HUES64 (cell line): Measurements from ENCODE around the gene ARID5B.
A peak's percentile ranks its signal among the peaks of the same experiment; 100 is the strongest.

Experiments
- H3K27ac ChIP-seq: 2 replicates; pipeline ENCODE4 v1.7.0; 2013; ENCODE audit warnings: low read depth, low read length, inconsistent platforms
- H3K27me3 ChIP-seq: 2 replicates; pipeline ENCODE4 v1.6.1; 2013; ENCODE audit warnings: mild to moderate bottlenecking, low read length; ENCODE audit not compliant: insufficient read depth
- H3K36me3 ChIP-seq: 2 replicates; pipeline ENCODE4 v1.6.1; 2013; ENCODE audit warnings: mild to moderate bottlenecking, low read length; ENCODE audit not compliant: insufficient read depth
- H3K4me1 ChIP-seq: 2 replicates; pipeline ENCODE4 v1.6.1; 2013; ENCODE audit warnings: mild to moderate bottlenecking, low read length, moderate library complexity; ENCODE audit not compliant: insufficient read depth
- H3K4me3 ChIP-seq: 2 replicates; pipeline ENCODE4 v1.5.1; 2013; ENCODE audit warnings: mild to moderate bottlenecking, low read length, moderate library complexity
- H3K9ac ChIP-seq: 2 replicates; pipeline ENCODE4 v1.6.1; 2013; ENCODE audit warnings: mild to moderate bottlenecking, low read depth, low read length
- H3K9me3 ChIP-seq: 2 replicates; pipeline ENCODE4 v1.6.1; 2013; ENCODE audit warnings: low read depth, low read length; ENCODE audit not compliant: insufficient read depth
- WGBS: fragments of 150-250, 120-280 bp; methylation state at CpG from one replicate; pipeline ENCODE4 v1.1.7; 2013; ENCODE audit warnings: missing lambda C conversion rate; 5-methylcytosine and 5-hydroxymethylcytosine counted together

ARID5B gene

GRCh38 chr10:62048919-62049623 is 147.6 kb downstream of the ARID5B start:
- H3K27me3 ChIP-seq, result peaks cover 11% of the 10 kb centered on the region; the same call in 1 of the 2 replicates
- no peaks in the 10 kb centered on the region for H3K9me3 ChIP-seq
- H3K9ac ChIP-seq, result peak overlapping the region; percentile 51; the same call in 1 of the 2 replicates
- peak overlapping the region; percentile 45 for H3K4me3 ChIP-seq
- 12% methylated on average over 20 of the region's 21 CpGs for WGBS
- peaks cover 45% of the 10 kb centered on the region for H3K4me1 ChIP-seq
- H3K36me3 ChIP-seq, result no peaks in the 10 kb centered on the region; the same call in 1 of the 2 replicates
- H3K27ac ChIP-seq, result no peak overlapping the region

DNA sequence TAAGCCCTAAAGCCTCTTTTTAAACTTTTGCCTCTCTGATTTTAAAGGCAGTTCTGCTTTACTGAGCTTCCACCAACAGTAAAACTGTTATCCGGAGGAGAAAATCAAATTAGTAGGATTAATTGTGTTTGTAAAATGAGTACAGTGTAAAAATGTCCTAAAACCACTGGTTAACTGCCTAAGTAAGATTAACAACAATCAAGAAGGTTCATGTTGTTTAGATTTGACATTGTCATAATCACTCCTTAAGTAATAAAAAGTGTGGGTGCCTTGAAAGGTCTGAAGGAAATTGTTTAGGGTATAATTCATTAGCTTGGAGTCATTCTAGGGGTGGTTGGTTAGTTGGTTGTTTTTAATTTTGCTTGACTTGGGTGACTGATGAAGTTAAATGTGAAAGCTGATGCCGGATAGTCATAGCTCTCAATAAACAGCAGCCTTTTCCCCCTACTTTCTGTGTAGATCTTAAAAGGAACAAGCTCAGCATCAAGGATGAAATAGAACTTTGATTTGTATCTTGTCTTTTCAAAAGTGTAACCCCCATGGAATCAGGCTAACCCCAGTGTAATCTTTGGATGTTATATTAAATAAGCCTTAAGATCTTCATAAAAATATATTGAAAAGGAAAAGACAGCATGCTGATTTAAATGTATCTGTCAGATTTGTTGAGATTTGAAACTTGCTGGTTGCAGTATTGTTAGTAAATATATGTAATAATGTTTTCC is 148.3 kb downstream of the ARID5B start:
- H3K9ac ChIP-seq, result peak overlapping the region; percentile 51; the same call in 1 of the 2 replicates
- no peak overlapping the region for H3K27ac ChIP-seq
- H3K36me3 ChIP-seq, result no peaks in the 10 kb centered on the region; the same call in 1 of the 2 replicates
- peak overlapping the region; percentile 45; the same call in 1 of the 2 replicates for H3K4me3 ChIP-seq
- H3K27me3 ChIP-seq, result peaks cover 11% of the 10 kb centered on the region; the same call in 1 of the 2 replicates
- peaks cover 45% of the 10 kb centered on the region for H3K4me1 ChIP-seq
- H3K9me3 ChIP-seq, result no peaks in the 10 kb centered on the region
- WGBS, result no CpG with 5 or more reads among the region's 2 CpGs

- peaks cover 45% of the 10 kb centered on the region for H3K4me1 ChIP-seq
- peak overlapping the region; percentile 45; the same call in 1 of the 2 replicates for H3K4me3 ChIP-seq
Observed at GRCh38 chr10:62050346-62050892, 148.9 kb downstream of the ARID5B start.

DNA sequence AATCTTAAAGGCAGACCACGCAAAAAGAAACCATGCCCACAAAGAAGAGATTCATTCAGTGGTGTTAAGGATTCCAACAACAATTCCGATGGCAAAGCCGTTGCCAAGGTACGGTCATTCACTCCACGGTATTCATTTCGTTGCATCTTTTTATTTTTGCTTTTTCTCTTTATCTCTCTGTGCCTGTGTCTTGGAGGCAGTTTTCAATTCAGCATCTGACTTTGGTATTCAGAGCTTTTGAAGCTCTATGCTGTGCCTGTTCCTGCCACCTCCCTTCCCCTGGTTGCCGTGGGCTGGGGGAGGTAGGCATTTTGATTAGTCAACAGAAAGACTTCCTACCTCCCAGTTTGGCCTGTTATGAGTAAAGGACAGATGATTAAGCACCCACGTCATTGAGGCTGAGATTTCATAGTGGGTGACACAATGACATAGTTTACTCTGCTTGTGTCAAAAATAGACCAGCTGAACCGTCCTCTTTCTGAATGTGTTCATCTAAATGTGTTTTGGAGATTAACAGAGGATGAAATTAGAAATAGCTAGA is 149.5 kb downstream of the ARID5B start:
- peaks cover 43% of the 10 kb centered on the region for H3K4me1 ChIP-seq
- H3K27me3 ChIP-seq, result peaks cover 11% of the 10 kb centered on the region; the same call in 1 of the 2 replicates
- no peaks in the 10 kb centered on the region for H3K9me3 ChIP-seq
- no peak overlapping the region for H3K9ac ChIP-seq
- 77% methylated on average over 8 of the region's 9 CpGs for WGBS
- no peak overlapping the region for H3K4me3 ChIP-seq
- H3K36me3 ChIP-seq, result no peaks in the 10 kb centered on the region; the same call in 1 of the 2 replicates
- H3K27ac ChIP-seq, result no peak overlapping the region

More at GRCh38 chr10:62050346-62050892, 148.9 kb downstream of the ARID5B start:
- WGBS, result 87% methylated on average over 3 of the region's 5 CpGs
- H3K9me3 ChIP-seq, result no peaks in the 10 kb centered on the region
- H3K27ac ChIP-seq, result no peak overlapping the region
- H3K36me3 ChIP-seq, result no peaks in the 10 kb centered on the region; the same call in 1 of the 2 replicates
- H3K27me3 ChIP-seq, result peaks cover 11% of the 10 kb centered on the region; the same call in 1 of the 2 replicates
- H3K9ac ChIP-seq, result no peak overlapping the region

- Histone ChIP-seq H3K9ac (no peak overlapping the region), H3K9me3 (no peaks in the 10 kb centered on the region), H3K4me3 (no peak overlapping the region), H3K4me1 (peaks cover 42% of the 10 kb centered on the region), H3K27ac (no peak overlapping the region), H3K27me3 (peaks cover 11% of the 10 kb centered on the region; the same call in 1 of the 2 replicates), H3K36me3 (no peaks in the 10 kb centered on the region; the same call in 1 of the 2 replicates)
- WGBS, result 96% methylated on average over 4 of the region's 4 CpGs
Observed at GRCh38 chr10:62052276-62052675, 150.8 kb downstream of the ARID5B start.

GRCh38 chr10:62053860-62054259 is 152.4 kb downstream of the ARID5B start:
- no peaks in the 10 kb centered on the region for H3K9me3 ChIP-seq
- peaks cover 29% of the 10 kb centered on the region for H3K4me1 ChIP-seq
- H3K9ac ChIP-seq, result no peak overlapping the region
- no peak overlapping the region for H3K27ac ChIP-seq
- 90% methylated on average over 2 of the region's 2 CpGs for WGBS
- no peaks in the 10 kb centered on the region; the same call in 1 of the 2 replicates for H3K36me3 ChIP-seq
- H3K27me3 ChIP-seq, result peaks cover 11% of the 10 kb centered on the region; the same call in 1 of the 2 replicates
- no peak overlapping the region for H3K4me3 ChIP-seq

- H3K9ac ChIP-seq, result no peak overlapping the region
- H3K4me3 ChIP-seq, result no peak overlapping the region
- no peak overlapping the region for H3K27ac ChIP-seq
- H3K9me3 ChIP-seq, result no peaks in the 10 kb centered on the region
- H3K27me3 ChIP-seq, result peaks cover 11% of the 10 kb centered on the region; the same call in 1 of the 2 replicates
- H3K36me3 ChIP-seq, result no peaks in the 10 kb centered on the region; the same call in 1 of the 2 replicates
- H3K4me1 ChIP-seq, result peaks cover 26% of the 10 kb centered on the region
Observed at GRCh38 chr10:62054408-62054807, 152.9 kb downstream of the ARID5B start.

GRCh38 chr10:62054830-62055229 is 153.3 kb downstream of the ARID5B start:
- Histone ChIP-seq H3K27ac (no peak overlapping the region), H3K36me3 (no peaks in the 10 kb centered on the region; the same call in 1 of the 2 replicates), H3K4me3 (no peak overlapping the region), H3K27me3 (peaks cover 7% of the 10 kb centered on the region; the same call in 1 of the 2 replicates), H3K4me1 (peaks cover 21% of the 10 kb centered on the region), H3K9ac (no peak overlapping the region), H3K9me3 (no peaks in the 10 kb centered on the region)
- no CpG with 5 or more reads among the region's 1 CpG for WGBS

DNA sequence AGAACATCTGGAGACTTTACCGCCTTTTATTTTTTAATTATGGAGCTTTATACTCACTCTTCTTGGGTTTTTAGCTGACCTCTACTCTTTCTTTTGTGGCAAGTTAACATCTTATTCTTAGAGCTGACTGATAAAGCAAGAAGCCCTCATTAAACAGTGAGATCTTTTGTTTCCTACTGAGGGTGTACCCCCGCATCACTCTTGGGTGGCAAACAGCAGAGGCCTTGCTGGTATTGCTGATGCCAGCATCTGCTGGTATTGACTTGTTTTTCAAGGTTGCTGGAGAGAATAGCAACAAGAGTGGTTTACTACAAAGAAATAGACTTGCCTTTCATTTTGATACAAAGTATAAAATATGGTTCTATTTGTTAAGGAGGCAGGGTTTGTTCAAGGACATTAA is 154.7 kb downstream of the ARID5B start:
- no peak overlapping the region for H3K9ac ChIP-seq
- H3K4me3 ChIP-seq, result no peak overlapping the region
- peaks cover 7% of the 10 kb centered on the region for H3K4me1 ChIP-seq
- no peak overlapping the region for H3K27ac ChIP-seq
- 95% methylated on average over 1 of the region's 2 CpGs for WGBS
- no peaks in the 10 kb centered on the region for H3K9me3 ChIP-seq
- no peaks in the 10 kb centered on the region; the same call in 1 of the 2 replicates for H3K36me3 ChIP-seq
- H3K27me3 ChIP-seq, result no peaks in the 10 kb centered on the region

- H3K9me3 ChIP-seq, result no peaks in the 10 kb centered on the region
- no peak overlapping the region for H3K9ac ChIP-seq
- WGBS, result 91% methylated on average over 3 of the region's 3 CpGs
- H3K4me1 ChIP-seq, result peaks cover 3% of the 10 kb centered on the region; the same call in 1 of the 2 replicates
- H3K36me3 ChIP-seq, result no peaks in the 10 kb centered on the region; the same call in 1 of the 2 replicates
- no peaks in the 10 kb centered on the region for H3K27me3 ChIP-seq
- H3K4me3 ChIP-seq, result no peak overlapping the region
- H3K27ac ChIP-seq, result no peak overlapping the region
Observed at GRCh38 chr10:62056698-62057097, 155.2 kb downstream of the ARID5B start.
